GM19351 (cell line): ENCODE results near the gene NAGLU.

Source experiments
- ATAC-seq: cut with Tn5 transposase; IDR thresholded peaks from one replicate; pipeline ENCODE4 v1.9.1; 2021; ENCODE audit warnings: mild to moderate bottlenecking, moderate library complexity; ENCODE audit not compliant: unreplicated experiment

NAGLU gene

DNA sequence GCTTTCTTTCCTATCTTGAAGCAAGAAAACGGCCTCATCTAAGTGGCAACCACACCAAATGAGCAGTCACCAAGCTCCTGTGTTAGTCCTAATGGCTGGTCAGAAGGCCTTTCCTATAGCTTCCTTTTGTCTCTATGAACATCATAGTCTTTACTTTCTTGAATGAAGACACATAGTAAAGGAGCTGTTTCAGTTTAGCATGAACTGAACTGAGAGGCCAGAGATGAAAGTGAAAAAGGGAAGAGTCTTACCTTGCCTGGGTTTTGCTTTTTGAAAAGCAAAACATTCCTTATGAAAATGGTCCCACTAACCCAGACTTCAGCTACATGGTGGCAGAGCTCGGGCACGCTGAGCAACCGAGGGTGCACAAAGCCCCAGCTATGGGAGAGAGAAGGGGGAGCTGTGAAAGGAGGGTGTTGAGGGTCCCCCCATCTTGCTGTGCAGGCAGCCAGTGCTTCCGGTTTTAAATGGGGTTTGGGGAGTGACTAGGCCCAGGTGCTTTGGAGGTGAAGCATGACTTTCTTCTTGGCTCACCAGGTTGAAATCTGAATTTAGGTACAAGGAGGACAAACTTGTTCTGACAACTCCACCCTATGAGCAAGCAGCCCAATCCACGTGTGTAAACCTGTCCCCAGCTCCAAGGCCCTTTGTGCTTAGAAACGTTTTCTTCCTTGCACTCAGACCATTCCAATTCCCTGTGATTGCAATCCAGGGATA is 50.6 kb downstream of the NAGLU start:
- no peak for ATAC-seq

DNA sequence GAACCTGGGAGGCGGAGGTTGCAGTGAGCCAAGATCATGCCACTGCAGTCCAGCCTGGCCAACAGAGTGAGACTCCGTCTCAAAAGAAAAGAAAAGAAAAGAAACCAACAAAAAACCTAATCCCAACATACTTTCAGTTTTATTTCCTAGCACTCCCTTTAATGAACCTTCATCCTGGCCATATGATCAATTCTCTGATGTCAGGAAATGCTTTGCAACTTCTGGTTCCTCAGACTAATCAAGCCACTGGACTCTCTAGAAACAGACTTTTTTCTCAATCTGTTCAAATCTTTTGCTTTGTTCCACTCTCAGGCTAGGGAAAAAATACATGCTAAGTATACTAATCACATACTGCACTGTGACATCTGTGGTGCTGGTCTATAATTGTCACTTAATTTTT is 54.8 kb downstream of the NAGLU start:
- no peak for ATAC-seq

DNA sequence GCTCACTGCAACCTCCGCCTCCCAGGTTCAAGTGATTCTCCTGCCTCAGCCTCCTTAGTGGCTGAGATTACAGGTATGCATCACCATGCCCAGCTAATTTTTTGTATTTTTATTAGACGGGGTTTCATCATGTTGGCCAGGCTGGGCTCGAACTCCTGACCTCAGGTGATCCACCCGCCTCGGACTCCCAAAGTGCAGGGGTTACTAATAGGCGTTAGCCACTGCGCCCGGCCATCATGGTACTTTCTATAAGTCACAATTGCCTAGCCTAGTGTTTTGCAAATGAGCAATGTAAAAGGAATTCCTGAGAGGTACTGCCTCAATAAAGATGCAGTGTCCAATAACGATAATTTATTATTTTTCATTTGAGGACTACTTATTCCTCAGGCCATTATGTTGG is 55.4 kb downstream of the NAGLU start:
- ATAC-seq: no peak
